OCI-LY1 (cell line): ENCODE results near the gene ZNF275.

ENCODE experiments used
- EZH2 ChIP-seq: fragments of 200-600 bp; sonication (generic), shearing (Covaris generic); IDR thresholded peaks from 2 replicates; pipeline ENCODE4 v1.8.0; 2017; ENCODE audit warnings: borderline replicate concordance, mixed run types, mild to moderate bottlenecking, antibody characterized with exemption, low read length, moderate library complexity, mixed read lengths
- TF ChIP-seq, protein P1 (sequence below): fragments of 200-600 bp; sonication (generic), shearing (Covaris generic); IDR thresholded peaks from 2 replicates; pipeline ENCODE4 v1.5.1; 2017; ENCODE audit warnings: mild to moderate bottlenecking, antibody characterized with exemption, low read length, moderate library complexity, mixed read lengths

DNA sequence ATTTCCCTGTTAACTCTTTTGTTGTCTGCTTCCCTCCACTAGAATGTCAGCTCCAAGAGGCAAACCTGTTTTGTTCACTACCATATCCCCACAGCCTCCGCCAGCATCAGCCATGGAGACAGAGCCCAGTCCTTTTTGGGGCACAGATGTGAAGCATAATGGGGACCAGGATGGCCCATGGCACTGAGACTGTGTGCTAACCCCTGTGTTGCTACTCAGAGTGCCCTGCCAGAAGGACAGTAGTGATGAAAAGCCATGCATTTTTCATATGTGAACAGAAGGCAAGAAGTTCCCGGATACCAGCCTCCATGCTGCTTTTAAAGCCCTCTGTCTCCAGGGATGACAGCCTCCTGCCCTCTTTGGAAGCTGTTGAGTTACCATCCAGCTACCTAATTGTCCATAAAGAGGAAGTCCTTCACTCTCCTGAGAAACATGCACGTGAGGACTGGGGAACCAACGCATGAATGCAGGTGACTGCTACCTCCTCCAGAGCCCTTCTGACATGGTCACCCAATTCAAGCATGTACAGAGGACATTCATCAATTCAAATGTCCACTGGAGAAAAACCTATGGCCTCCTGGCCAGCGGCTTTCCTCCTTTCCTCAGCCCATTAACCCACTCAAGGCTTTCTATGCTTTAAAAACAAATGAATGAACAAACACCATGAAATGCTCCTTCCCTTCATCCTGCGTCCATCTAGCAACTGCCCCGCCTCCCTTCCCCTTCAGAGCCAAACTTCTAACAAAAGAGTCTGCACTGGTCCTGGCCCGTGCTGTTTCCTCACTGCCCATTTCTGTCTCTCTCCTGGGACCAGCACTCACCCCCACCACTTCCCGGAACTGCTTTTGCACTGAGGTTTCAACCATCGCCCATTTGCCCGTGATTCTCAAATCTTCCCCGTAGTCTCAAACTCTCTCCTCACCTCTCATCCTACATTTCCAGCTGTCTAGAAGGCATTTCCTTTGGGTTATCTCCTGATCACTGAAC lies 30.4 kb upstream of the ZNF275 start:
- TF ChIP-seq, protein P1, sequence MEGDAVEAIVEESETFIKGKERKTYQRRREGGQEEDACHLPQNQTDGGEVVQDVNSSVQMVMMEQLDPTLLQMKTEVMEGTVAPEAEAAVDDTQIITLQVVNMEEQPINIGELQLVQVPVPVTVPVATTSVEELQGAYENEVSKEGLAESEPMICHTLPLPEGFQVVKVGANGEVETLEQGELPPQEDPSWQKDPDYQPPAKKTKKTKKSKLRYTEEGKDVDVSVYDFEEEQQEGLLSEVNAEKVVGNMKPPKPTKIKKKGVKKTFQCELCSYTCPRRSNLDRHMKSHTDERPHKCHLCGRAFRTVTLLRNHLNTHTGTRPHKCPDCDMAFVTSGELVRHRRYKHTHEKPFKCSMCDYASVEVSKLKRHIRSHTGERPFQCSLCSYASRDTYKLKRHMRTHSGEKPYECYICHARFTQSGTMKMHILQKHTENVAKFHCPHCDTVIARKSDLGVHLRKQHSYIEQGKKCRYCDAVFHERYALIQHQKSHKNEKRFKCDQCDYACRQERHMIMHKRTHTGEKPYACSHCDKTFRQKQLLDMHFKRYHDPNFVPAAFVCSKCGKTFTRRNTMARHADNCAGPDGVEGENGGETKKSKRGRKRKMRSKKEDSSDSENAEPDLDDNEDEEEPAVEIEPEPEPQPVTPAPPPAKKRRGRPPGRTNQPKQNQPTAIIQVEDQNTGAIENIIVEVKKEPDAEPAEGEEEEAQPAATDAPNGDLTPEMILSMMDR = no peak
- no peak for TF ChIP-seq EZH2
